GM18517 (cell line): ENCODE results near the gene OR13J1.

Source experiments
- ATAC-seq: cut with Tn5 transposase; IDR thresholded peaks from one replicate; pipeline ENCODE4 v1.9.1; 2021; ENCODE audit warnings: mild to moderate bottlenecking, moderate library complexity; ENCODE audit not compliant: unreplicated experiment

The OR13J1 gene

DNA sequence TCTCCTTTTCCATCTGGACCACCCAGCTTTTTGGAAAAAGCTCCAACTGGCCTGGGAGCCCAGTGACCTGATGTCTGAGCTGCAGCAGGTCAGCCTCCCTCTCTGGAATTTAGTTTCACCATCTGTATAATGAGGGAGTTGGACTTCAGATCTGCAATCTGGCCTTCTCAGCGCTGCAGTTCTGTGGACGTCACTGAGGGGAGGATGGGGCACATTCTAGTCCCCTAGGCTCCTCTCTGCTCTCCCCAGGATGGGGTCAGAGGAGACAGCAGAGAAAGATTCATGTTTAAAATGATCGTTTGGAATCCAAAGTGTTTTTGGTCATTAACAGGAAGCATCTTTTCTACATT lies 10.2 kb downstream of the OR13J1 start:
- ATAC-seq, result no peak

- ATAC-seq, result no peak
Observed at GRCh38 chr9:35859310-35859989, 10.8 kb downstream of the OR13J1 start.

DNA sequence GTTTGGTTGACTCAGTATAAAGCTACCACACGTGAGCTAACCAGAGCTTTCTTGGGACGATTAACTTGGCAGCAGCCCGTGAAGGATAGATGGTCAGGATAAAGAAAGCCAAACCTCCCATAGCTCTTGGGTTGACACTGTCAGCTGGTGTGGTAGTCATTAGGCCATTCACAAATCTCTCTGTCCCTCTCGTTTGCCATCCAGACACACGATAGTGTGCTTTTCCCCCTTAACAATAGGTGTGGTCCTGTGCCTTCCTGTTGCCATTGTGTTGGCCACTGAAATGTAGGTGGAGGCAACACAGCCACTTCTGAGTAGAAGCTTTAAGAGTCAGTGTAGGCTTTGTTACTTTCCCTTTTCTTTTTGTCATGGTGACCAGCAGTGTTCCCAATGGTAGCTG lies 11.7 kb downstream of the OR13J1 start:
- ATAC-seq, result no peak

- no peak for ATAC-seq
Observed at GRCh38 chr9:35856882-35857281, 13.3 kb downstream of the OR13J1 start.

DNA sequence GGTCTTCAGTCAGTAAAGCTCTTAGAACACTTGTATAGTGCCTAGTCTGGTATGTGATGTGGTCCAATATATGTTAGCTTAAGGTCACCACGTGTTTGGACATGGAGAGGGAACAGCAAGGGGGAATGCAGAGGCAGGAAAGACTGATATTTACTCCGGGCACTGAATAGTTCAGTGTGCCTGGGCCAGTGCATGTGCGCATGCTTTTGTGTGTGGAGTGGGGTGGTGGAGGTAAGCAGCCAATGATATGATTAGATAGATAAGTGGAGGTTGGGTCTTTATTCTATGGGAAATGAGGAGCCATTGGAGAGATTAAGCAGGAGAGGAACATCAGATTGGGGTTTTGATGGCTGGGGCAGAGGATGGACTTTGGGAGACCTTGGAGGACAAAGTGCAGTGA lies 14.0 kb downstream of the OR13J1 start:
- no peak for ATAC-seq

- no peak for ATAC-seq
Observed at GRCh38 chr9:35854091-35854762, 16.0 kb downstream of the OR13J1 start.

GRCh38 chr9:35852876-35853865 lies 17.0 kb downstream of the OR13J1 start:
- no peak for ATAC-seq

DNA sequence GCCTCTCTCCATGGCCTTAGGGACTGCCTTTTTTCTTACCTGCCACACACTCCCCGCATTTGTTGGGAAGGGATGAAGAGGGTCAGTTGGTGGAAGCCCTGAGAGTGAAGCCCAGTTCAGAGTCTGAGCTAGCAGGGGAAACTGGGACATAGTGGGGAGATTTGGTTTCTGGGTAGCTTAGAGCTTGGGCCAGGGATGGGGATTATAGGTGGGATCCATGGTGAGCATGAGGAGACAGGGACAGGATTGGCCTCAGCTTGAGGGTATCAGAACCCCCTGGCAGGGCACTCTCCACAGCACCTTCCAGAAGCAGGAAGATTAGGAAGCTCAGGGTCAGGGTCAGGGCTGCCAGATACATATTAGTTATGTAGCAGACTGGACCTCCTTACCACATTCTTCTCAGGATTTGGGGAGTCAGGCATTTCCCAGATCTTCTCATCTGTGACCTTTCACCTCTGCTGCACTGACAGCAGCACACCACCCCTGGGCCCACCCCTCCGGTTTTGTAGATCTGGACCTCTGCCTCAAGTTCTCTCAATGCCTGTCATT lies 17.9 kb downstream of the OR13J1 start:
- ATAC-seq, result no peak

DNA sequence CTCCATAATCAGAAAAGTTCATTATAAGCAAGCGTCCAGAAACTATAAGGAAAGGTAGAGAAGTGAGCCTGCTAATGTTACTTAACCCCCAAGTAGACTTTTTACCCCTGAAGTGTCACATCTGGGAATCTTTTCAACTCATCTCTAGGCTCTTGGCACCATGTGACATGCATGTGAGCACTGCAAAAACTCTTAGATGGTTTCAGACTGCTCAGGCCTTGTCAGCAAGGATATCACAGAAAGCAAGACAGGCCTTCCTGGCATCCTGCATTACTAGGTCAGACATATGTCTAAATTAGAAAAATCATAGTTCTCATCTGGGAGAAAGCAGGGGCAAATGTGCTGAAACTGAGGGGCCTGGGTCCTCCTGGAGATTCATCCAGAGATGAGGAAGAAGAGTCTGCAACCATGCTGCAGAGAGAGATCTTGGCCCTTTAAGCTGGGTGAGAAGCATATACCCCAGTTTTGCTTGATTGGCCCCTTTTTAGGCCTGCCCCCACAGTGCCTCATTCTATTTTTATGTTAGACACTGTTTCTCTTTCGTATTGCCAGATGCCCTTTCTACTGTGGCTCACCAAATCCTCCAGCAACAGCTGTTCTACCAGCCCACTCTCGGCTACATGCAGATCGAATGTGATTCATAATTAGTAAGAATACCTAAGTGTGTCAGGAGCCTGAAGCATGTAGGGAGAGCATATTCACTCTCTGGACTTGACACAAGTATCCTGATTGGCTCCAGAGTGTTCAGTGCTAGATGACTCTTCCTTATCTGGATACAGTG lies 22.2 kb downstream of the OR13J1 start:
- ATAC-seq, result peak; percentile 95

DNA sequence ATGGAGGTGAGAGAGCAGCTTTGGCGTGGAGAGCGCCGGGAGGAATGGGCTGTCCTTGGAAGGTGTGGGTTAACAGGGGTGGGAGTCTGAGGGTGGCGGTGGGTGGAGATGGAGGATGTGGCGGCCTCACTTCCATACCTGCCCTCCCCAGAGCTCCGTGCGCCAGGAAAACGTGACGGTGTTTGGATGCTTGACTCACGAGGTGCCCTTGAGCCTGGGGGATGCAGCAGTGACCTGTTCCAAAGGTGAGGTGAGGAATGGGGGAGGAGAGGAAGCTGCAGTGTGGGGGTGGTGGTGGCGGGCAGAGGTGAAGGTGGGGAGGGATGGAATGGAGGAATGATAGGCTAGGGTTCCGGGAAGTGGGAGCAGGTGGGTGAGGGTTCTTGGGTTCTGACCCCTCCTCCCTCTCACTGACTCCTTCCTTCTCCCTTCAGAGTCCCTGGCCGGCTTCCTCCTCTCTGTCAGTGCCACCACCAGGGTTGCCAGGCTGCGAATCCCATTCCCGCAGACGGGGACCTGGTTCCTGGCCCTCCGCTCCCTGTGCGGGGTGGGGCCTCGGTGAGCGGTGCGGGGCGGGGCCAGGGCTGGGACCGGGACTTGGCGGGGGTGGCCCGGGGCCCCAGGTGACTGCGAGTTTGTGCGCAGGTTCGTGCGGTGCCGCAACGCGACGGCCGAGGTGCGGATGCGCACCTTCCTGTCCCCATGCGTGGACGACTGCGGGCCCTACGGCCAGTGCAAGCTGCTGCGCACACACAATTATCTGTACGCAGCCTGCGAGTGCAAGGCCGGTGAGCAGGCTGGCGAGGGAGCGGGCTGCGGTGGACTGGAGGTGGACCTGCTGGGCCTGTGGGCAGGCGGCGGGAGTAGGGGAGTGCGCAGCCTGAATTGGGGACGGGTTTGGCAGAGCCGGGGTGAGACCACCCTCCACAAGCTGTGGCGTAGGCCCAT lies 24.1 kb downstream of the OR13J1 start:
- ATAC-seq, result no peak

GRCh38 chr9:35844628-35845270 lies 25.5 kb downstream of the OR13J1 start:
- ATAC-seq, result no peak

DNA sequence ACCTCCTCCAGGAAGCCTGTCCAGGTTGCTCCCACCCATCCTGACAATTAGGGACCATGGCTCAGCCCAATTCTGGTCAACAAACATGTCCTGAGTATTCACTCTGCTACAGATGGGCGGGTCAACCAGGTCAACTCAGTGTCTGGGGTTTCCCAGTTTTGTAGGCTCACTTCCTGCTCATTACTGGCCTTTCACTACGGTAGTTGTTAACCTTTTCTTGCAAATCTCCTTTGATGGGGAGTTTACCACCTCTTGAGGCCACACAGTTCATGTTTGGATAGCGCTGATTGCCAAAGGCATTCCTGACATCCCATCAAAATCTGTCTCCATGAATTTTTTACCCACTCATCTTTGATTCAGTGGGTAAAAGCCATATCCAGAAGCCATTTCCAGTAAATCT lies 27.4 kb downstream of the OR13J1 start:
- ATAC-seq, result peak; percentile 68

- ATAC-seq, result no peak
Observed at GRCh38 chr9:35842020-35842745, 28.0 kb downstream of the OR13J1 start.

DNA sequence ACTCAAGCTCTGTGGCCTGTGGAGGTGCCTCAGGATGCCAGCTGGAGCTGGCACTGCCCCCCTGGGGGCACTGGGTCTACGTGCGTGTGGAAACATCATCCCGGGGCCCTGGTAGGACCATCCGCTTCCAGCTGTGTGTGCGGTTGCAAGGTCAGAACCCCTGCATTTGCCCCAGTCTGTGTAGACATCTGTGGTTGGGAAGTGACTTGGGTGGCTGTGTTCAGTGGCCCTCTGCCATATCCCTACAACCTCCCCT lies 28.6 kb downstream of the OR13J1 start:
- ATAC-seq, result no peak

DNA sequence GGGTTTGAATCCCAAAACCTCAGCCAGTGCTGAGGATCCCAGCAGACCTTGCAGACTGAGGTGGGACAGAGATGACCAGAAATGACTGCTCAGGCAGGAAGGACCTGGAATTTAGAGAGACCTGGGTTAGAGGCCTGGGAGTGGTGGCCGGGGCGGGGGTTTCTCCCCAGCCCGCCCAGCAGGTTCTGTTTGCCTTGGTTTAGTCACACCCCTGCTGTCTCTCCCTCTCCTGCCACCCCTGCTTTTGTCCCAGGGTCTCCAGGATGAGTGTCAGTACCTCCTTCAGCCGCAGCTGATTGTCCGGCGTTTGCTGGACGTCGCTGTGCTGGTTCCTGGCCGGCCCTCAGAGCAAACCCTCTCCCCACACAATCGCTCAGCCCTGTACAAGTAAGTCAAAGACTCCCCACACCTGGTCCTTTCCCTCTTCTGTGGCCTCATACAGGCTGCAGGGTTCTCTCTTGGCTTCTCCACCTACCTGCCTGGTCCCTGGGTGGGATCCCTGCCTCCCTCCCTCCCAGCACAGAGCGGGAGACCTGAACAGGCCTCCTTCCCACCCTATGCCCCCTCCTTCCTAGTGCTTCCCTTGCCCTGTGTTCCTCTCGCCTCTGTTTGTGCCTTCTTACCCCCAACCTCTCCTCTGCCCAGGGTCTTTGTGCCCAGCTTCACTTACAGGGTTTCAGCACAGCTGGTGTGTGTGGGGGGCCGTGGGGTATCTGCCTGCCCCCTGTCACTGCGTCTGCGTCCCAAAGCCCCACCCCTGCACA lies 29.1 kb downstream of the OR13J1 start:
- no peak for ATAC-seq

DNA sequence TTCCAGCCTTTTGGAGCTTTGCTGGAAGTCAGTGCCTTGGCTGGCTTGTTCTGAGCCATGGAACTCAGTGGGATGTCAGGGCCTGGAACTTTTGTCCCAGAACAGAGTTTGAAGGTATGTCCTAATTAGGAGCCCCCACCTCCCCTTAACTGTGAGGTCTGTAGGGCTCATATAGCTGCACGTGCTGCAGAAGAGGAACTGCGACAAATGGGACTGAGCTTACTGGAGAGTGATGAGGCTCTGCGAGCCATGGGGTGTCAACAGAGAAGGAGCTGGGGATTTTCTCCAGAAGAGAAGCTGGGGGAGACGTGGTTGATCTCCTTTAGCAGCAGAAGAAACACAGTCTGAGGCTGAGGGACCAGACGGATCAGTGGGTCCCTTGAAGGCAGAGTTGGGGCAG lies 30.3 kb downstream of the OR13J1 start:
- ATAC-seq, result no peak

- no peak for ATAC-seq
Observed at GRCh38 chr9:35836595-35836994, 33.6 kb downstream of the OR13J1 start.

DNA sequence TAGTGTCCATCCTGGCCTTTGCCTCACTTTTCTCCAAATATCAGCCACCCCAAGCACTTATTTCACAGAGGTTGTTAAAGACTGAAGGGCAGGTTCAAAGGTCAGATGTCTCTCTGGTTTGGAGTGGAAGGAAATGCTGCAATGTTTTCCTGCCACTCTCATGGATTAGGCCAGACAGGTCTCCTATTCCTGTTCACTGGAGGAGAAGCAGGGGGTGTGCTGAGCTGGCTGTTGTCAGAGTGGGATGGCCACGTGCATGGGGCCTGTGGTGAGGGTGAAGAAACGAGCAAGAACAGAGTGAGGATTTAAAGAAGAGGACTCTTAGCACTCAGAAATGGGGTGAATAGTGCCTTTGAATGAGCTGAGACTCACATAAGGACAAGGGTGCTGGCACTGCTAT lies 34.4 kb downstream of the OR13J1 start:
- no peak for ATAC-seq
